Smooth muscle cell (in vitro differentiated cells): ENCODE data around the gene SULF2. TPM values are rescaled to one million over a fixed set of nuclear protein-coding genes. Genes with fewer than 3 reads are reported as not detected.
"Not testable (repeated sequence)": the region's sequence is repeated elsewhere in the genome, so short reads cannot be mapped to it uniquely, and the experiment has no call there.

Source experiments
- DNase-seq: peaks from one replicate; lab custom pipeline; 2025; ENCODE audit not compliant: unreplicated experiment; lab: John Stamatoyannopoulos, UW
- H2AFZ ChIP-seq: fragments of 200-600 bp; sonication (generic); 2 replicates; pipeline ENCODE4 v1.6.0; 2016; ENCODE audit warnings: antibody characterized with exemption, low read depth, mild to moderate bottlenecking
- H3F3A ChIP-seq: fragments of 200-600 bp; sonication (generic); 2 replicates; pipeline ENCODE4 v1.6.0; 2017; ENCODE audit warnings: antibody characterized with exemption, low read depth
- H3K27ac ChIP-seq: fragments of 200-600 bp; sonication (generic); 2 replicates; pipeline ENCODE4 v1.5.1; 2016; ENCODE audit warnings: low read depth, mild to moderate bottlenecking
- H3K27me3 ChIP-seq: fragments of 200-600 bp; sonication (generic); 2 replicates; pipeline ENCODE4 v1.6.1; 2016; ENCODE audit warnings: low read depth, mild to moderate bottlenecking
- H3K36me3 ChIP-seq: fragments of 200-600 bp; sonication (generic); 2 replicates; pipeline ENCODE4 v1.5.1; 2016; ENCODE audit warnings: low read depth
- H3K4me1 ChIP-seq: fragments of 200-600 bp; sonication (generic); 2 replicates; pipeline ENCODE4 v1.5.1; 2016; ENCODE audit warnings: low read depth
- H3K4me2 ChIP-seq: fragments of 200-600 bp; sonication (generic); 2 replicates; pipeline ENCODE4 v1.6.0; 2016; ENCODE audit warnings: mild to moderate bottlenecking
- H3K4me3 ChIP-seq: fragments of 200-600 bp; sonication (generic); 2 replicates; pipeline ENCODE4 v1.5.1; 2016; ENCODE audit warnings: mild to moderate bottlenecking
- H3K79me2 ChIP-seq: fragments of 200-600 bp; sonication (generic); 2 replicates; pipeline ENCODE4 v1.6.0; 2016; ENCODE audit warnings: low read depth, mild to moderate bottlenecking
- H3K9ac ChIP-seq: fragments of 200-600 bp; sonication (generic); 2 replicates; pipeline ENCODE4 v1.6.0; 2016; ENCODE audit warnings: low read depth
- H3K9me3 ChIP-seq: fragments of 200-600 bp; sonication (generic); replicated peaks from 2 replicates; pipeline ENCODE4 v1.5.1; 2016; ENCODE audit warnings: low read depth
- H4K20me1 ChIP-seq: fragments of 200-600 bp; sonication (generic); 2 replicates; pipeline ENCODE4 v1.6.0; 2016; ENCODE audit warnings: low read depth
- WGBS: methylation state at CpG from one replicate; pipeline ENCODE4 v1.1.7; 2016; ENCODE audit warnings: low lambda C conversion rate; 5-methylcytosine and 5-hydroxymethylcytosine counted together
- polyA plus RNA-seq: library from polyadenylated mRNA; unstranded; fragments of >200 nt; fragmentation: Nextera tagmentation; extraction: Ambion mirVana; gene quantifications from 2 replicates; pipeline ENCODE4 v1.2.1, GENCODE V29; 2016
- total RNA-seq: library from RNA; depleted of rRNA; stranded (reverse); fragments of >200 nt; gene quantifications from 2 replicates; pipeline ENCODE4 v1.2.3, GENCODE V29; 2014
- TF ChIP-seq, protein P1 (sequence below): fragments of 200-600 bp; sonication (generic); IDR thresholded peaks from 2 replicates; pipeline ENCODE4 v1.5.1; 2017; ENCODE audit warnings: borderline replicate concordance, mild to moderate bottlenecking, antibody characterized with exemption; ENCODE audit not compliant: insufficient read depth, poor library complexity, severe bottlenecking

Gene SULF2
- total and polyA plus RNA-seq, 2 experiments from 2014 or later = 109 to 144 TPM

DNA sequence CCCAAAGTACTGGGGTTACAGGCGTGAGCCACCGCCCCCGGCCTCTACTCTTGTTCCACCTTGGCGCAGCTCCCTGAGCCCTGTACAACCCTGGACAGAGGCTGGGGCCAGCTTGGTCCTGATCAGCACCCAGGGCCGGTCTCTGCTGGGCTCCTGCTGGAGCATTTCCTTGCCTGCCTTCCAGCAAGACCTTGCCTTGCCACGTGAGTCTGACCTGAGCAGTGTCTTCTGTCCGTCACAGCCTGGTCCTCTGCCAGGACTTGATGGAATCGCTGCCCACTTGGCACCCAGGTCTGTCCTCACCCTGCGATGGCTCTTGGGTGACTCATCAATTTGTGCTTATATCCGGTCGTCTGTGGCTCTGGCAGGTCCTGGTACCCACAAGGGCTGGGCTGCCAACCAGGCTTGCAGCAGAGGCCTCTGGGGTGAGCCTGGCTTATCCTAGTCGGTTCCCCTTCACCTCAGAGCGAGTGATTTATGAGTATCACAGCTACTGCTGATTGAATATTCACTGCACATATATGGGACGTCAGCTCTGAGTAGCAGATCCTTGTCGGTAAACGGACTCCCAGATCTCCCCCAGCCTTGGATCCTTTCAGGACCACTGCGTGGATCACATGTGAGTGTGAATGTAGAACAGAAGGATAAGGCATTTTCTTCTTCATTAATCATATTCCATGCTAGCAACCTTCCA, 10.1 kb upstream of the SULF2 start:
- H3K4me2 ChIP-seq = no peak overlapping the region
- H4K20me1 ChIP-seq = no peaks in the 10 kb centered on the region
- H3K4me3 ChIP-seq = no peak overlapping the region
- no peak overlapping the region for H3K27ac ChIP-seq
- peaks cover 14% of the 10 kb centered on the region for H3F3A ChIP-seq
- no peak overlapping the region for H3K9ac ChIP-seq
- no peak for DNase-seq
- H2AFZ ChIP-seq = no peak overlapping the region
- H3K36me3 ChIP-seq = no peaks in the 10 kb centered on the region
- peaks cover 9% of the 10 kb centered on the region for H3K4me1 ChIP-seq
- TF ChIP-seq, protein P1, sequence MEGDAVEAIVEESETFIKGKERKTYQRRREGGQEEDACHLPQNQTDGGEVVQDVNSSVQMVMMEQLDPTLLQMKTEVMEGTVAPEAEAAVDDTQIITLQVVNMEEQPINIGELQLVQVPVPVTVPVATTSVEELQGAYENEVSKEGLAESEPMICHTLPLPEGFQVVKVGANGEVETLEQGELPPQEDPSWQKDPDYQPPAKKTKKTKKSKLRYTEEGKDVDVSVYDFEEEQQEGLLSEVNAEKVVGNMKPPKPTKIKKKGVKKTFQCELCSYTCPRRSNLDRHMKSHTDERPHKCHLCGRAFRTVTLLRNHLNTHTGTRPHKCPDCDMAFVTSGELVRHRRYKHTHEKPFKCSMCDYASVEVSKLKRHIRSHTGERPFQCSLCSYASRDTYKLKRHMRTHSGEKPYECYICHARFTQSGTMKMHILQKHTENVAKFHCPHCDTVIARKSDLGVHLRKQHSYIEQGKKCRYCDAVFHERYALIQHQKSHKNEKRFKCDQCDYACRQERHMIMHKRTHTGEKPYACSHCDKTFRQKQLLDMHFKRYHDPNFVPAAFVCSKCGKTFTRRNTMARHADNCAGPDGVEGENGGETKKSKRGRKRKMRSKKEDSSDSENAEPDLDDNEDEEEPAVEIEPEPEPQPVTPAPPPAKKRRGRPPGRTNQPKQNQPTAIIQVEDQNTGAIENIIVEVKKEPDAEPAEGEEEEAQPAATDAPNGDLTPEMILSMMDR = no peak
- no peaks in the 10 kb centered on the region for H3K9me3 ChIP-seq
- H3K27me3 ChIP-seq = no peaks in the 10 kb centered on the region
- H3K79me2 ChIP-seq = no peaks in the 10 kb centered on the region
- 91% methylated on average over 17 of the region's 17 CpGs for WGBS

DNA sequence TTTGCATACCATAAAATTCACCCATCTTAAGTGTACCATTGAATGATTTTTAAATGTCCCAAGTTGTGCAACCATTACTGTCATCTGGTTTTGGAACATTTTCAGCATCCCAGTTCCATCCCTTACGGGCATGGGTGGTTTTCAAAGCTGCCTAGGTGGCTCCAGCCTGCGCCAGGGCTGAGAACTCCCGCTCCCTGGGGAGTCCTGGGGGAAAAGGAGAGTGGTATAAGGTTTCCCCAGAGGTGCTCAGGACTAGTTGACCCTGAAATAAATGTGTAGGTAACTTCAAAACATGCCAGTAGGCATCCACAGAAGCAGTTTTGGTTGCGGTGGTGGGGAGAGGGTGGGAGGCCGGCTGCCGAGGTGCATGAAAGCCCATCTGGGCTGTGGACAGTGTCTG, 9.0 kb upstream of the SULF2 start:
- not testable (repeated sequence) for H4K20me1 ChIP-seq, H3K9ac ChIP-seq, DNase-seq, H3K27ac ChIP-seq, H3K79me2 ChIP-seq, H3K4me2 ChIP-seq, H2AFZ ChIP-seq, H3K36me3 ChIP-seq, H3K4me3 ChIP-seq, H3K27me3 ChIP-seq, H3K9me3 ChIP-seq
- H3F3A ChIP-seq = peaks cover 22% of the 10 kb centered on the region
- WGBS = 97% methylated on average over 6 of the region's 6 CpGs
- H3K4me1 ChIP-seq = peaks cover 16% of the 10 kb centered on the region

DNA sequence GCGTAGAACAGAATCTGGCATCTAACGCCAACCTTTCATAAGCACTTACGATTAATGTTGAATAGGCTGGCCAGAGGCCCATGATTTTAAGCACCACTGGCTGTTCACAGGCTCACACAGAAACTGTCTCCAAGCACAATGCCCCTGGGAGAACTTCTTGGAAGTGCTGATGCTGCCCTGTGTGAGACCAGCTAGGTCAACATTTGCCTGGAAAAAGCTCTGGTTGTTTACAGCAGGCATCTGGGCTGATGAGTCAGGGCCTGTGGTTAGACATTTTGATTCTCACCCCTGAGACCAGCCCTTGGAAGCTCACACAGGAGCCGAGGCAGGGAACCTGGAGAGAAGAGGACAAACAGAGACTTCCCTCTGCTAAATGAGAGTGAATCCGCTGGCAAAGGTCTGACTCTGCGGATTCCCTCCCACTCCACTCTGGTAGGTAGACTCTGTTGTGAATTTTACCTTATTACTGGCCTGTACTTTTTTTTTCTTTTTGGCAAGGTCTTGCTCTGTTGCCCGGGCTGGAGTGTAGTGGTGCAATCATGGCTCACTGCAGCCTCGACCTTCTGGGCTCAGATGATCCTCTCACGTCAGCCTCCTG, 6.8 kb upstream of the SULF2 start:
- no peaks in the 10 kb centered on the region for H3K36me3 ChIP-seq
- 25% methylated on average over 9 of the region's 9 CpGs for WGBS

DNA sequence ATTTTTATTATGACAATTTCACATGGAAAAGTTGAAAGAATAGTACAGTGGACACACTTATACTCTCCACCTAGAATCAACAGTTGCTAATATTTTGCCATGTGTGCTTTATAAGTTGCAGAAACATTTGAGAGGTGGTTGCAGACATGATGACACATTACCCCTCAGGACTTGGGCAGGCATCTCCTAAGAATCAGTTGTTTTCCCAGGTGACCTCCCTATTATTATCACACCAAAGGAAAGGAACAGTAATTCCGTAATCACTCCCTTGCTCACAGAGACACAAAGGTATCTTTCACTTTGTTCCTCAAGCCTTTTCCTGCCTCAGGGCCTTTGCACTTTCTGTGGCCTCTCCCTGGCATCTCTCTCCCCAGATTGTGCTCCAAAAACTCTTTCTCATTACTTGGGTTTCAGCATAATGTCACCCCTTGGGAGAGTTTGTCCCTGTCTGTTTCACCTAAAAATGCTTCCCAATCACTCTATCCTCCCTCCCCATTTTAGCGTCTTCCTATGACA, 5.9 kb upstream of the SULF2 start:
- peak overlapping the region; percentile 69 for H3K4me2 ChIP-seq
- peak overlapping the region; percentile 66 for H3K27ac ChIP-seq

More for the DNA sequence above, 6.8 kb upstream of the SULF2 start:
- Histone ChIP-seq H3K79me2 (no peaks in the 10 kb centered on the region), H3K27ac (peak overlapping the region; percentile 66), H3K4me2 (peak overlapping the region; percentile 54), H3K9me3 (no peaks in the 10 kb centered on the region), H3K4me1 (peaks cover 20% of the 10 kb centered on the region), H3F3A (peaks cover 33% of the 10 kb centered on the region), H3K4me3 (no peak overlapping the region), H3K27me3 (no peaks in the 10 kb centered on the region), H3K9ac (no peak overlapping the region), H2AFZ (no peak overlapping the region), H4K20me1 (no peaks in the 10 kb centered on the region)
- DNase-seq = peak; percentile 27
- TF ChIP-seq, protein P1 = no peak

More for the DNA sequence above, 5.9 kb upstream of the SULF2 start:
- H3K4me3 ChIP-seq = no peak overlapping the region
- WGBS = 87% methylated on average over 2 of the region's 2 CpGs
- H3K9me3 ChIP-seq = no peaks in the 10 kb centered on the region
- DNase-seq = no peak
- no peaks in the 10 kb centered on the region for H3K79me2 ChIP-seq
- no peaks in the 10 kb centered on the region for H3K36me3 ChIP-seq
- H3K4me1 ChIP-seq = peaks cover 20% of the 10 kb centered on the region
- no peak overlapping the region for H2AFZ ChIP-seq
- no peaks in the 10 kb centered on the region for H3K27me3 ChIP-seq
- peaks cover 40% of the 10 kb centered on the region for H3F3A ChIP-seq
- no peak overlapping the region for H3K9ac ChIP-seq
- TF ChIP-seq, protein P1 = no peak
- H4K20me1 ChIP-seq = no peaks in the 10 kb centered on the region
